Mesothelial cell of epicardium (in vitro differentiated cells): ENCODE results near the gene GPRASP2. TPM values are rescaled to one million over a fixed set of nuclear protein-coding genes. Genes with fewer than 3 reads are reported as not detected.
A peak's percentile ranks its signal among the peaks of the same experiment; 100 is the strongest.

Experiments
- DNase-seq, 2 experiments: peaks; one replicate each; pipeline ENCODE4 v3.0.0; 2021; ENCODE audit warnings: low spot score in 2 of 2; ENCODE audit not compliant: unreplicated experiment in 2 of 2
- H3K27ac Mint-ChIP-seq: 2 replicates; pipeline ENCODE4 v1.8.0; 2021; ENCODE audit warnings: mixed read lengths
- H3K27me3 Mint-ChIP-seq: 2 replicates; pipeline ENCODE4 v1.8.0; 2021; ENCODE audit warnings: low read depth, mixed read lengths
- H3K36me3 Mint-ChIP-seq: 2 replicates; pipeline ENCODE4 v1.8.0; 2021; ENCODE audit warnings: mixed read lengths
- H3K4me1 Mint-ChIP-seq: 2 replicates; pipeline ENCODE4 v1.8.0; 2021; ENCODE audit warnings: mixed read lengths
- H3K4me3 Mint-ChIP-seq: 2 replicates; pipeline ENCODE4 v1.8.0; 2021; ENCODE audit warnings: mild to moderate bottlenecking, moderate library complexity, mixed read lengths
- H3K9me3 Mint-ChIP-seq: 2 replicates; pipeline ENCODE4 v1.8.0; 2021; ENCODE audit warnings: mixed read lengths
- total RNA-seq: library from RNA; stranded (reverse); gene quantifications from 3 replicates; pipeline ENCODE4 v1.2.1, GENCODE V29; 2021
- TF ChIP-seq, protein P1 (sequence below): fragments of 200-600 bp; sonication (generic); IDR thresholded peaks from one replicate; pipeline ENCODE4 v1.5.0; 2021; ENCODE audit warnings: antibody characterized with exemption; ENCODE audit not compliant: unreplicated experiment

GPRASP2 gene
- total RNA-seq, 1 donor from 2014 or later = 25.7 TPM

DNA sequence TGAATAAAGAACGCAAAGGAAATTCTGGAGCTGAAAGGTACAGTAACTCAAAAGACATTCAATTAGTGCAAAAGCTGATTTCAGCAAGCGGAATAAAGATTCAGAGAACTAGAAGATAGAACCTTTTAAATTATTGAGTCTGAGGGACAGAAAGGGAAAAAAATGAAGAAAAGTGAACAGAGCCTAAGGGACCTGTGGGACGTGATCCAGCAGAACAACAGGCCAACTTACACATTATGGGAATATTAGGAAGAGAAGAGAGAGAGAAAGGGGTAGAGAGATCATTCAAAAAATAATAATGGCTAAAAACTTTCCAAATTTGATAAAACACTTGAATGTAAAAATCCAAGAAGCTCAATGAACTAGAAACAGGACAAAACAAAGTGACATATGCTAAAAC, 17.5 kb upstream of the GPRASP2 start:
- peaks cover 11% of the 10 kb centered on the region for H3K36me3 Mint-ChIP-seq
- H3K9me3 Mint-ChIP-seq = peaks cover 57% of the 10 kb centered on the region
- no peak overlapping the region for H3K27ac Mint-ChIP-seq
- H3K4me1 Mint-ChIP-seq = no peaks in the 10 kb centered on the region
- TF ChIP-seq, protein P1, sequence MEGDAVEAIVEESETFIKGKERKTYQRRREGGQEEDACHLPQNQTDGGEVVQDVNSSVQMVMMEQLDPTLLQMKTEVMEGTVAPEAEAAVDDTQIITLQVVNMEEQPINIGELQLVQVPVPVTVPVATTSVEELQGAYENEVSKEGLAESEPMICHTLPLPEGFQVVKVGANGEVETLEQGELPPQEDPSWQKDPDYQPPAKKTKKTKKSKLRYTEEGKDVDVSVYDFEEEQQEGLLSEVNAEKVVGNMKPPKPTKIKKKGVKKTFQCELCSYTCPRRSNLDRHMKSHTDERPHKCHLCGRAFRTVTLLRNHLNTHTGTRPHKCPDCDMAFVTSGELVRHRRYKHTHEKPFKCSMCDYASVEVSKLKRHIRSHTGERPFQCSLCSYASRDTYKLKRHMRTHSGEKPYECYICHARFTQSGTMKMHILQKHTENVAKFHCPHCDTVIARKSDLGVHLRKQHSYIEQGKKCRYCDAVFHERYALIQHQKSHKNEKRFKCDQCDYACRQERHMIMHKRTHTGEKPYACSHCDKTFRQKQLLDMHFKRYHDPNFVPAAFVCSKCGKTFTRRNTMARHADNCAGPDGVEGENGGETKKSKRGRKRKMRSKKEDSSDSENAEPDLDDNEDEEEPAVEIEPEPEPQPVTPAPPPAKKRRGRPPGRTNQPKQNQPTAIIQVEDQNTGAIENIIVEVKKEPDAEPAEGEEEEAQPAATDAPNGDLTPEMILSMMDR = no peak
- H3K4me3 Mint-ChIP-seq = no peak overlapping the region
- no peak for DNase-seq
- no peaks in the 10 kb centered on the region for H3K27me3 Mint-ChIP-seq

DNA sequence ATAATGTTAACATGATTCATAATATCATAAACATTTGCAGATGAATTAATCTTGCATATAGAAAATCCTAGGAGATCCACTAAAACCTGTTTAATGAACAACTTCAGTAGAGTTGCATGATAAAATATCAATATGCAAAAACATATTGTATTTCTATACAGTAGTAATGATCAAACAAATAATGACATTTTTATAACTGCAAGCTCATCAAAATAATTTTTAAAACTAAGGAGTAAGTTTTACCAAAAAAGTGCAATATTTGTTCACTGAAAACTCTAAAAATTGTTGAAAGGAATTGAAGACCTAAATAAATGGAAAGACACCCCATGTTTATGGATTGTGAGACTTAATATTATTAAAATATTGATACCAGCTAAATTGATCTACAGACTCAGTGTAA, 15.9 kb upstream of the GPRASP2 start:
- no peak overlapping the region for H3K4me3 Mint-ChIP-seq
- TF ChIP-seq, protein P1 = no peak

DNA sequence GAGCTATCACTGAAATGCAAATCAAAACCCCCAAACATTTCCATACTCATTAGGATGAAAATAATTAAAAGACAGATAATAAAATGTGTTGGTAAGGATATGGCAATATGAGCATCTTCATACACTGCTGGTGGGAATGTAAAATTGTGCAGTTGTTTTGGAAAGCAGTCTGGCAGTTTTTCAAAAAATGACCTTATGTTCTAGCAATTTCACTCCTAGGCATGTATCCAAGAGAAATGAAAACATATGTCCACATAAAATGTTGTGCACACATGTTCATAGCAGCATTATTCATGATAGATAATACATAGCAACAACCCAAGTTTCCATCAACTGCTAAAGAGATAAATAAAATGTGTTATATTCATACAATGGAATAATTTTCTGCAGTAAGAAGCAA, 14.8 kb upstream of the GPRASP2 start:
- TF ChIP-seq, protein P1 = no peak
- Mint-ChIP-seq H3K27me3 (no peaks in the 10 kb centered on the region), H3K36me3 (peaks cover 4% of the 10 kb centered on the region), H3K27ac (no peak overlapping the region), H3K4me1 (no peaks in the 10 kb centered on the region), H3K4me3 (no peak overlapping the region), H3K9me3 (peaks cover 64% of the 10 kb centered on the region)
- no peak for DNase-seq

More for the DNA sequence above, 15.9 kb upstream of the GPRASP2 start:
- H3K9me3 Mint-ChIP-seq = peaks cover 60% of the 10 kb centered on the region
- no peaks in the 10 kb centered on the region for H3K4me1 Mint-ChIP-seq
- H3K27ac Mint-ChIP-seq = no peak overlapping the region
- peaks cover 5% of the 10 kb centered on the region for H3K36me3 Mint-ChIP-seq
- no peaks in the 10 kb centered on the region for H3K27me3 Mint-ChIP-seq
- no peak for DNase-seq

DNA sequence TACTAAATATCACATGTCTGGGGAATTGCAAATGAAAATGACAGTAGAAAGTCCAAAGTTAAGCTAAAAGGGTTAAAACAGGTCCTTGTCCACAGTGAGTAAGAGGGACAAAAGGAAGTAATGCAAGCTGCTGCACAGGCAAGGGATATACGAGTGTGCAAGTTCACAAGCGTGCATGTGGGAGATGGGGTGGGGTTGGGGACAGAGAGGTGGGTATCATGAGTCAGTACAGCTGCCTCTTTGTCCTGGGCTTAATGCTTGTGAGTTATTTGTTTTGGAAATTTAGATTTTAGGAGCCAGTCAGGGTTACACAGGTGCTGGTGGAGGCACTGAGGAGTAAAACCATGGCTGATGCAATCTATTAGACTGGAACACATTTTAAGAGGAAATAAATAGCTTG, 3.3 kb upstream of the GPRASP2 start:
- Mint-ChIP-seq H3K36me3 (peaks cover 1% of the 10 kb centered on the region), H3K4me3 (no peak overlapping the region), H3K4me1 (peaks cover 6% of the 10 kb centered on the region), H3K9me3 (peaks cover 26% of the 10 kb centered on the region), H3K27me3 (no peaks in the 10 kb centered on the region), H3K27ac (no peak overlapping the region)
- no peak for DNase-seq
- TF ChIP-seq, protein P1 = no peak

DNA sequence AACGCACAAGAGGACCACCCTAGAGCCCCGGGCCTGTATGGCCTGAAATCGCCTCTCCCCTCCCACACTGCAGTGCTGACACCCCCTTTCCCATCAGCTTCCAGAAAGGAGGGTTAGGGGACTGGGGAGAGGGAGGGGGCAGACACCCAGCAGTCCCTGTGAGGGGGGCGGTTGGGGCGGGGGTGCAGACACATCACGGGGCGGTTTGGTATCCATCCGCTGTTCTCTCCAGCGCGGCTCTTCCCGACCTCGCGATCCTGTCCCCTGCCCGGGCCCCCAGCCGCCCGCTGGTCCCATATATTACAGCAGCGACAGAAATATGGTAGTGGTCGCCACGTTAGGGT, 404 bp upstream of the GPRASP2 start:
- DNase-seq = no peak
- Mint-ChIP-seq H3K4me1 (peaks cover 6% of the 10 kb centered on the region), H3K36me3 (peaks cover 1% of the 10 kb centered on the region), H3K4me3 (peak overlapping the region; percentile 89), H3K27ac (no peak overlapping the region), H3K9me3 (peaks cover 21% of the 10 kb centered on the region), H3K27me3 (no peaks in the 10 kb centered on the region)
- TF ChIP-seq, protein P1 = no peak
